ENCODE data around the gene TEP1. TPM values are rescaled to one million over a fixed set of nuclear protein-coding genes. Genes with fewer than 3 reads are reported as not detected.

Gene TEP1
- total and polyA plus RNA-seq, 2 experiments from 2014 or later, result 10.7 to 29.4 TPM

DNA sequence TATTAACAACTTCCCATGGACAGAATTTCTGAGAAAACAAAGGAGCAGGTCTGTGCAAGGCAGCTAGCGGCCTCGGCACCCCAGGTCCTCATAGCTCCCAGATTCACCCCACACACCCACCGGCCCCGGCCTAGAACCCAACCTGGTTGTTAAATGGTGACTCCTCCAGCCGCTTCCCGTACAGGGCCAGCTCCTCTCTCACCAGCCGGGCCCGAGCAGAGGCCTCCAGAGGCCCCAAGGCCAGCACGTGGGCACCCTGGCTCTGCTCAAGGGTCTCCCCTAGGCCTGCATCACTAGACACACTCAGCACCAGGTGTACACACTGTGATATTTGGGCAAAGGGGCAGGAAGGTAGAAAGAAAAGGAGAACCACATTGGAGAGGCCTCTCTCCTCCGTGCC, 30.3 kb downstream of the TEP1 start:
- H3K36me3 ChIP-seq (replicated peaks; ENCODE audit: insufficient read depth, low read depth), result no peaks in the 10 kb centered on the region
- no peak overlapping the region for H3K27ac ChIP-seq
- no peak overlapping the region for H2AFZ ChIP-seq
- no peaks in the 10 kb centered on the region for H3K9me2 ChIP-seq (replicated peaks; ENCODE audit: insufficient read depth)
- no peaks in the 10 kb centered on the region for H3K79me2 ChIP-seq
- no peak overlapping the region for H3K4me3 ChIP-seq
- no peaks in the 10 kb centered on the region for H3K27me3 ChIP-seq
- no peak overlapping the region for H3K4me2 ChIP-seq
- no peaks in the 10 kb centered on the region for H3K9me3 ChIP-seq (ENCODE audit: low read depth)
- no peaks in the 10 kb centered on the region for H4K20me1 ChIP-seq (ENCODE audit: insufficient read depth, poor library complexity, severe bottlenecking)
- TF ChIP-seq, protein P1, sequence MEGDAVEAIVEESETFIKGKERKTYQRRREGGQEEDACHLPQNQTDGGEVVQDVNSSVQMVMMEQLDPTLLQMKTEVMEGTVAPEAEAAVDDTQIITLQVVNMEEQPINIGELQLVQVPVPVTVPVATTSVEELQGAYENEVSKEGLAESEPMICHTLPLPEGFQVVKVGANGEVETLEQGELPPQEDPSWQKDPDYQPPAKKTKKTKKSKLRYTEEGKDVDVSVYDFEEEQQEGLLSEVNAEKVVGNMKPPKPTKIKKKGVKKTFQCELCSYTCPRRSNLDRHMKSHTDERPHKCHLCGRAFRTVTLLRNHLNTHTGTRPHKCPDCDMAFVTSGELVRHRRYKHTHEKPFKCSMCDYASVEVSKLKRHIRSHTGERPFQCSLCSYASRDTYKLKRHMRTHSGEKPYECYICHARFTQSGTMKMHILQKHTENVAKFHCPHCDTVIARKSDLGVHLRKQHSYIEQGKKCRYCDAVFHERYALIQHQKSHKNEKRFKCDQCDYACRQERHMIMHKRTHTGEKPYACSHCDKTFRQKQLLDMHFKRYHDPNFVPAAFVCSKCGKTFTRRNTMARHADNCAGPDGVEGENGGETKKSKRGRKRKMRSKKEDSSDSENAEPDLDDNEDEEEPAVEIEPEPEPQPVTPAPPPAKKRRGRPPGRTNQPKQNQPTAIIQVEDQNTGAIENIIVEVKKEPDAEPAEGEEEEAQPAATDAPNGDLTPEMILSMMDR (IDR thresholded peaks at IDR 0.05; ENCODE audit: poor library complexity), result no peak
- TF ChIP-seq EZH2phosphoT487 (IDR thresholded peaks at IDR 0.05; ENCODE audit: low read depth, severe bottlenecking, unreplicated experiment) (no peak), EZH2 (IDR thresholded peaks at IDR 0.05; ENCODE audit: borderline replicate concordance) (no peak)
- no peaks in the 10 kb centered on the region for H3K4me1 ChIP-seq (ENCODE audit: insufficient read depth)
- WGBS (ENCODE audit: low lambda C conversion rate, missing lambda C conversion rate), result 98% methylated on average over 10 of the region's 10 CpGs
- no peak for DNase-seq (ENCODE audit: low spot score)

DNA sequence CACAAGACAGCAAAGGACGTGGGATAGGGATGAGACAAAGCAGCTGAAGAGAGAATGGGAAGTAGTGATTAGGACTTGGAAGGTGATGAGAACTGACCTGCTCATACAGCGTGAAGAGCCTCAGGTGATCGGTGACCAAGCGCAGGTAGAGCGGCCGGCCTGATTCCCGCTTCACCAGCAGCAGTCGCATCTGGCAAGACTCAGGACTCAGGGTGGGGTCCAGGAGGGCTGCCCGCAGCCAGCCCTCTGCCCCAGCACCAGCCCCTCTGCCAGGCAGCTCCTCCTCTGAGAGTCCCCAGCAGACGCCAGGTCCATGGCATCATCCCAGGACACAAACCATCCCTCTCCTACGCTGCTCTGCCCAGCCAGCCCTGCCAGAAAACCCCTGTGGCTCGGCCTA, 30.8 kb downstream of the TEP1 start:
- no peaks in the 10 kb centered on the region for H3K36me3 ChIP-seq (replicated peaks; ENCODE audit: insufficient read depth, low read depth)
- no peaks in the 10 kb centered on the region for H3K9me2 ChIP-seq (replicated peaks; ENCODE audit: insufficient read depth)
- DNase-seq (ENCODE audit: low spot score), result no peak
- no peaks in the 10 kb centered on the region for H4K20me1 ChIP-seq (ENCODE audit: insufficient read depth, poor library complexity, severe bottlenecking)
- H3K9me3 ChIP-seq (ENCODE audit: low read depth), result no peaks in the 10 kb centered on the region
- no peaks in the 10 kb centered on the region for H3K79me2 ChIP-seq
- peaks cover 2% of the 10 kb centered on the region for H3K4me1 ChIP-seq (ENCODE audit: insufficient read depth)
- no peak overlapping the region for H3K27ac ChIP-seq
- TF ChIP-seq EZH2phosphoT487 (IDR thresholded peaks at IDR 0.05; ENCODE audit: low read depth, severe bottlenecking, unreplicated experiment) (no peak), EZH2 (IDR thresholded peaks at IDR 0.05; ENCODE audit: borderline replicate concordance) (no peak)
- TF ChIP-seq, protein P1 (IDR thresholded peaks at IDR 0.05; ENCODE audit: poor library complexity), result no peak
- H3K4me2 ChIP-seq, result no peak overlapping the region
- H2AFZ ChIP-seq, result no peak overlapping the region
- WGBS (ENCODE audit: low lambda C conversion rate, missing lambda C conversion rate), result 99% methylated on average over 8 of the region's 12 CpGs
- no peak overlapping the region for H3K4me3 ChIP-seq
- no peaks in the 10 kb centered on the region for H3K27me3 ChIP-seq

DNA sequence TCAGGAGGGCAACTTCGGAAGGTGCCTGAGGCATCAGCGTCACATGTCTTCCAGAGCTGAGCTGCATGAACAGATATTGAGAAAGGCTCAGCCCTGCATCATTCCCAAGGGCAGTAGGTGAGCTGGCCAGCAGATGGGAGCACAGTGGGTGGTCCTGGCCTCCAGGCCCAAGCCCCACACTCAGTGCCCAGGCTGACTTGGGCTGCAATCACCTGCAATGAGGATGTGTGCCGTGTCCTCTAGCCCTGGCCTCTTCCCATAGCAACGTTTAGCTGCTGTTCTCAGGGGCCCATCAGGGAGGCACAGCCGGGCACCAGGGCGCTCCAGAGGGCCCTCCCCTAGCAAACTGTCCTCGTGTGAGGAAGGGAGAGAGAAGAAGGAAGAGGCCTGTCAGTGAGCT, 32.0 kb downstream of the TEP1 start:
- Histone ChIP-seq H3K4me3 (no peak overlapping the region), H3K79me2 (no peaks in the 10 kb centered on the region), H3K27me3 (no peaks in the 10 kb centered on the region), H3K9me2 (replicated peaks; ENCODE audit: insufficient read depth) (no peaks in the 10 kb centered on the region), H3K27ac (no peak overlapping the region), H3K36me3 (replicated peaks; ENCODE audit: insufficient read depth, low read depth) (no peaks in the 10 kb centered on the region), H4K20me1 (ENCODE audit: insufficient read depth, poor library complexity, severe bottlenecking) (no peaks in the 10 kb centered on the region), H3K4me2 (no peak overlapping the region), H2AFZ (no peak overlapping the region), H3K4me1 (ENCODE audit: insufficient read depth) (peaks cover 13% of the 10 kb centered on the region), H3K9me3 (ENCODE audit: low read depth) (no peaks in the 10 kb centered on the region)
- no peak for DNase-seq (ENCODE audit: low spot score)
- WGBS (ENCODE audit: low lambda C conversion rate, missing lambda C conversion rate), result 96% methylated on average over 7 of the region's 7 CpGs
- TF ChIP-seq EZH2 (IDR thresholded peaks at IDR 0.05; ENCODE audit: borderline replicate concordance), result no peak
- TF ChIP-seq, protein P1 (IDR thresholded peaks at IDR 0.05; ENCODE audit: poor library complexity), result no peak
- TF ChIP-seq EZH2phosphoT487 (IDR thresholded peaks at IDR 0.05; ENCODE audit: low read depth, severe bottlenecking, unreplicated experiment), result no peak

DNA sequence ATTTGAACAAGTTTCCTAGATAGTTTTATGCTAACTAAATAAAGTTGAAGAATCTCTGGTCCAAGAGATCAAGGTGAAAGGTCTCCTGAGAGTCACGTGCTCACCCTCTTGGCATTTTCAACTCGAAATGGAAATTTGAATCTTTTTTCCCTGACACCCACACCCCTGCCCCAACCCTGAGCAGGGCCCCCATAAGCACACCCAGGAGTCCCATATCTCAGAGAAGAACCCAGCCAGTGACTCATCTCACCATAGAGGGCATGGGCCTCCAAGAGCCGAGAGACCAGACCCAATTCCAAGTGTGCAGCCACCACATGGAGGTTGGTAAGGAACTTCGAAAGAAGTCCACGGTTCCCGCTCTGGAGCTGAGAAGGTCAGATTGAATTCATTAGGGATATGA, 32.6 kb downstream of the TEP1 start:
- Histone ChIP-seq H2AFZ (no peak overlapping the region), H3K4me1 (ENCODE audit: insufficient read depth) (peaks cover 17% of the 10 kb centered on the region), H3K36me3 (replicated peaks; ENCODE audit: insufficient read depth, low read depth) (no peaks in the 10 kb centered on the region), H3K9me3 (ENCODE audit: low read depth) (no peaks in the 10 kb centered on the region), H3K27me3 (no peaks in the 10 kb centered on the region), H3K4me3 (no peak overlapping the region), H4K20me1 (ENCODE audit: insufficient read depth, poor library complexity, severe bottlenecking) (no peaks in the 10 kb centered on the region), H3K27ac (no peak overlapping the region), H3K4me2 (no peak overlapping the region), H3K9me2 (replicated peaks; ENCODE audit: insufficient read depth) (no peaks in the 10 kb centered on the region), H3K79me2 (no peaks in the 10 kb centered on the region)
- no peak for DNase-seq (ENCODE audit: low spot score)
- 94% methylated on average over 6 of the region's 6 CpGs for WGBS (ENCODE audit: low lambda C conversion rate, missing lambda C conversion rate)
- TF ChIP-seq EZH2 (IDR thresholded peaks at IDR 0.05; ENCODE audit: borderline replicate concordance) (no peak), EZH2phosphoT487 (IDR thresholded peaks at IDR 0.05; ENCODE audit: low read depth, severe bottlenecking, unreplicated experiment) (no peak)
- TF ChIP-seq, protein P1 (IDR thresholded peaks at IDR 0.05; ENCODE audit: poor library complexity), result no peak
